Measurements from ENCODE around the gene ALDH3A1. TPM values are rescaled to one million over a fixed set of nuclear protein-coding genes. Genes with fewer than 3 reads are reported as not detected.

Gene ALDH3A1
- polyA plus RNA-seq, 2 of the 4 experiments (the other 2 are of a cell fraction), result 959 to 1,190 TPM

DNA sequence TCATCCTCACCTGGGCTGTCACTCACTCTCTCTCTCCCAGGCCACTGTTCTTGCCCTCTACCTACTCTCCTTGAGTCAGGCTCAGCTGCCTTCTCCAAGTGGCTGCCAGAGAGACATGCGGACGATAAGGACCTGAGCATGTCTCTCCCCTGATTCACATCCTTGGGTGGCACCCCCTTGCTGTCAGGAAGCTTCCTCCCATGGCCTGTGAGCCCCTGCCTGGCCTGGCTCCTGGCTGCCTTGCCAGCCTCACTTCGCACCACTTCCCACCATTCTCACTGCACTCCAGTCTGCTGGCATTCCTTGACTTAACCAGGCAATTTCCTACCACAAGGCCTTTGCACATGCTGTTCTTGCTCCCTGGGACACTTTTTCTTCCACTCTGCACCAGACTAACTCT is 2.7 kb upstream of the ALDH3A1 start:
- Histone ChIP-seq H3K27ac (peak overlapping the region; percentile 98 to 100), H3K4me2 (peak overlapping the region; percentile 77; the same call in 1 of the 3 replicates), H3K9me3 (no peaks in the 10 kb centered on the region), H3K4me3 (no peak overlapping the region), H3K4me1 (peaks cover 87% of the 10 kb centered on the region)
- CTCF ChIA-PET, result interaction anchor here (0.6 to 20.1 kb wide), 5 partner anchors 12 to 388 kb away, joined by 3 to 681 read pairs (median 8); partner anchors contain the start of gene B9D1
- TF ChIP-seq ZFP36 (IDR thresholded peaks at IDR 0.05; ENCODE audit: borderline replicate concordance, partially characterized antibody), result no peak
- TF ChIP-seq FOSB (CRISPR knock-in tag; IDR thresholded peaks at IDR 0.05), result 0 out of 2 replicates have a peak, but pooled peaks have one; percentile 31
- TF ChIP-seq EHMT2 (IDR thresholded peaks at IDR 0.05; ENCODE audit: low read depth), result no peak
- TF ChIP-seq, protein P1, sequence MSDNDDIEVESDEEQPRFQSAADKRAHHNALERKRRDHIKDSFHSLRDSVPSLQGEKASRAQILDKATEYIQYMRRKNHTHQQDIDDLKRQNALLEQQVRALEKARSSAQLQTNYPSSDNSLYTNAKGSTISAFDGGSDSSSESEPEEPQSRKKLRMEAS (IDR thresholded peaks at IDR 0.05), result peak; percentile 61
- TF ChIP-seq CBX2 (IDR thresholded peaks at IDR 0.05; ENCODE audit: borderline replicate concordance, low read depth), result no peak
- no peak for TF ChIP-seq CBX8 (IDR thresholded peaks at IDR 0.05)
- 0 out of 2 replicates have a peak, but pooled peaks have one; percentile 43 for TF ChIP-seq EHF (CRISPR knock-in tag; IDR thresholded peaks at IDR 0.05)
- peak; percentile 63; the same call in 1 of the 2 replicates for TF ChIP-seq HOXB13 (CRISPR knock-in tag; IDR thresholded peaks at IDR 0.05; ENCODE audit: low read depth)
- TF ChIP-seq HEYL (CRISPR knock-in tag; IDR thresholded peaks at IDR 0.05), result peak; percentile 63
- no peak for TF ChIP-seq CEBPB (IDR thresholded peaks at IDR 0.05)
- TF ChIP-seq JUN (IDR thresholded peaks at IDR 0.05), result no peak
- 0 out of 2 replicates have a peak, but pooled peaks have one; percentile 17 for TF ChIP-seq NPAS2 (CRISPR knock-in tag; IDR thresholded peaks at IDR 0.05; ENCODE audit: borderline replicate concordance)
- TF ChIP-seq HOXB5 (CRISPR knock-in tag; IDR thresholded peaks at IDR 0.05), result no peak
- TF ChIP-seq, protein P2, sequence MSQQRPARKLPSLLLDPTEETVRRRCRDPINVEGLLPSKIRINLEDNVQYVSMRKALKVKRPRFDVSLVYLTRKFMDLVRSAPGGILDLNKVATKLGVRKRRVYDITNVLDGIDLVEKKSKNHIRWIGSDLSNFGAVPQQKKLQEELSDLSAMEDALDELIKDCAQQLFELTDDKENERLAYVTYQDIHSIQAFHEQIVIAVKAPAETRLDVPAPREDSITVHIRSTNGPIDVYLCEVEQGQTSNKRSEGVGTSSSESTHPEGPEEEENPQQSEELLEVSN (IDR thresholded peaks at IDR 0.05; ENCODE audit: borderline replicate concordance, low read depth), result peak; percentile 26; the same call in 1 of the 2 replicates
- TF ChIP-seq MAZ (IDR thresholded peaks at IDR 0.05; ENCODE audit: borderline replicate concordance, low read depth, low read length), result no peak
- DNase-seq (ENCODE audit: low read depth in 1 of 2, low spot score in 1 of 2) (peak in 1 of 2 experiments; percentile 55), FAIRE-seq (no peak), ATAC-seq (no peak)
- POLR2A ChIA-PET, result no interaction called here
- 75% methylated on average over 3 of the region's 3 CpGs for WGBS (ENCODE audit: missing lambda C conversion rate)

DNA sequence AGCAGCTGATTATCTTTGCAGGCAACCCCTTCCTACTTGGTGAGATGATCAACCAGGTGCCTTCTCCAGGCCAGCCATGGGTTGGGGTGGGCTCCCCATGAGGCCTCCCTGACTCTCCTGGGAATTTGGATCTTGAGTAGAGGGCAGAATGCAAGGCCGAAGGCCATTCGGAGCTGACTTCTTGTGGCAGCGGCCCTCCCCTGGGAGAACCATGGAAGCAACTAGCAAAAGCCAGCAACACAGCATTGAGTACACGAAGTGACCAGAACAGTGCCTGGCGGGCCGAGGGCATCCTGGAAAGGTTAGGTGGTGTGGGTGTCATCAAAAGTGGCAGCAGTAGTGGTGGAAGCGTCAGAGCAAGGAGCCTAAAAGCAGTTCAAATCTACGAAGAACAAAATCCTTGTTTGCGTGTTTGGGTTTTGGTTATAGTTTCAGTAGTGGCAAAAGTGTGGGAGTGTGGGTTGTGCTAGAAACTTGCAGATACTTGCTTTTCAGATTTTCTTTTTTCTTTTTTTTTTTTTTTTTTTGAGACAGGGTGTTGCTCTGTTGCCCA is 2.0 kb upstream of the ALDH3A1 start:
- H3K9me3 ChIP-seq, result no peaks in the 10 kb centered on the region
- TF ChIP-seq KDM5A (IDR thresholded peaks at IDR 0.05) (no peak), RCOR1 (IDR thresholded peaks at IDR 0.05; ENCODE audit: low read depth, low read length) (no peak), PHF8 (IDR thresholded peaks at IDR 0.05; ENCODE audit: borderline replicate concordance, low read depth) (no peak), NR3C1 (IDR thresholded peaks at IDR 0.05) (no peak), ZC3H11A (IDR thresholded peaks at IDR 0.05) (no peak), FOSB (CRISPR knock-in tag; IDR thresholded peaks at IDR 0.05) (no peak), JUNB (IDR thresholded peaks at IDR 0.05) (no peak), CEBPB (IDR thresholded peaks at IDR 0.05) (no peak), EP300 (IDR thresholded peaks at IDR 0.05) (no peak), RNF2 (IDR thresholded peaks at IDR 0.05; ENCODE audit: borderline replicate concordance, low read depth) (no peak), HOXB5 (CRISPR knock-in tag; IDR thresholded peaks at IDR 0.05) (no peak), ZSCAN20 (CRISPR knock-in tag; IDR thresholded peaks at IDR 0.05) (no peak), KDM1A (IDR thresholded peaks at IDR 0.05; ENCODE audit: low read depth) (no peak), JUN (IDR thresholded peaks at IDR 0.05) (no peak), MAFK (IDR thresholded peaks at IDR 0.05; ENCODE audit: partially characterized antibody) (no peak), FOSL2 (IDR thresholded peaks at IDR 0.05) (no peak), FOSL2 (CRISPR knock-in tag; IDR thresholded peaks at IDR 0.05) (no peak)
- TF ChIP-seq, protein P3, sequence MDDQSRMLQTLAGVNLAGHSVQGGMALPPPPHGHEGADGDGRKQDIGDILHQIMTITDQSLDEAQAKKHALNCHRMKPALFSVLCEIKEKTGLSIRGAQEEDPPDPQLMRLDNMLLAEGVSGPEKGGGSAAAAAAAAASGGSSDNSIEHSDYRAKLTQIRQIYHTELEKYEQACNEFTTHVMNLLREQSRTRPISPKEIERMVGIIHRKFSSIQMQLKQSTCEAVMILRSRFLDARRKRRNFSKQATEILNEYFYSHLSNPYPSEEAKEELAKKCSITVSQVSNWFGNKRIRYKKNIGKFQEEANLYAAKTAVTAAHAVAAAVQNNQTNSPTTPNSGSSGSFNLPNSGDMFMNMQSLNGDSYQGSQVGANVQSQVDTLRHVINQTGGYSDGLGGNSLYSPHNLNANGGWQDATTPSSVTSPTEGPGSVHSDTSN (IDR thresholded peaks at IDR 0.05), result no peak
- TF ChIP-seq, protein P4, sequence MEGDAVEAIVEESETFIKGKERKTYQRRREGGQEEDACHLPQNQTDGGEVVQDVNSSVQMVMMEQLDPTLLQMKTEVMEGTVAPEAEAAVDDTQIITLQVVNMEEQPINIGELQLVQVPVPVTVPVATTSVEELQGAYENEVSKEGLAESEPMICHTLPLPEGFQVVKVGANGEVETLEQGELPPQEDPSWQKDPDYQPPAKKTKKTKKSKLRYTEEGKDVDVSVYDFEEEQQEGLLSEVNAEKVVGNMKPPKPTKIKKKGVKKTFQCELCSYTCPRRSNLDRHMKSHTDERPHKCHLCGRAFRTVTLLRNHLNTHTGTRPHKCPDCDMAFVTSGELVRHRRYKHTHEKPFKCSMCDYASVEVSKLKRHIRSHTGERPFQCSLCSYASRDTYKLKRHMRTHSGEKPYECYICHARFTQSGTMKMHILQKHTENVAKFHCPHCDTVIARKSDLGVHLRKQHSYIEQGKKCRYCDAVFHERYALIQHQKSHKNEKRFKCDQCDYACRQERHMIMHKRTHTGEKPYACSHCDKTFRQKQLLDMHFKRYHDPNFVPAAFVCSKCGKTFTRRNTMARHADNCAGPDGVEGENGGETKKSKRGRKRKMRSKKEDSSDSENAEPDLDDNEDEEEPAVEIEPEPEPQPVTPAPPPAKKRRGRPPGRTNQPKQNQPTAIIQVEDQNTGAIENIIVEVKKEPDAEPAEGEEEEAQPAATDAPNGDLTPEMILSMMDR (IDR thresholded peaks at IDR 0.05), result no peak
- no peak overlapping the region for H3K4me3 ChIP-seq
- peak overlapping the region; percentile 90; the same call in 2 of the 3 replicates for H3K4me2 ChIP-seq
- H3K4me1 ChIP-seq, result peaks cover 94% of the 10 kb centered on the region
- DNase-seq (ENCODE audit: low read depth in 1 of 2, low spot score in 1 of 2) (no peak), ATAC-seq (no peak), FAIRE-seq (peak; percentile 70)
- POLR2A ChIA-PET, result interaction anchor here (0.9 kb wide), 1 partner anchor 102 kb away, joined by 3 read pairs; the partner anchor contains the start of gene ALDH3A2
- peak overlapping the region; percentile 98 to 100 for H3K27ac ChIP-seq
- CTCF ChIA-PET, result interaction anchor here (0.6 to 20.1 kb wide), 4 partner anchors 13 to 237 kb away, joined by 3 to 681 read pairs (median 12); partner anchors contain the start of gene ALDH3A2
- WGBS (ENCODE audit: missing lambda C conversion rate), result 89% methylated on average over 9 of the region's 9 CpGs

Measured in A549 (cell line).